WTC11 (cell line): Measurements from ENCODE around the gene GALNT2. TPM values are rescaled to one million over a fixed set of nuclear protein-coding genes. Genes with fewer than 3 reads are reported as not detected.

Experiments used
- ATAC-seq: fragments of 200-7000 bp; cut with Tn5 transposase; 2 replicates; pipeline ENCODE4 v1.10.0; 2021; ENCODE audit warnings: mild to moderate bottlenecking, moderate library complexity
- CTCF ChIA-PET: fragments of 300-600 bp; sonication (Branson Sonifier 250); formaldehyde crosslinking; loops from one replicate; lab custom pipeline; 2021; ENCODE audit warnings: antibody characterized with exemption; lab: Charles Lee
- POLR2A ChIA-PET: fragments of 350-600 bp; sonication (Branson Sonifier 250); formaldehyde crosslinking; loops from one replicate; lab custom pipeline; 2021; ENCODE audit warnings: antibody characterized with exemption; lab: Charles Lee
- DNase-seq: peaks from one replicate; pipeline ENCODE4 v3.0.0; 2021; ENCODE audit warnings: low spot score
- H3K27ac Mint-ChIP-seq: 2 replicates; pipeline ENCODE4 v1.8.0; 2021; ENCODE audit warnings: mixed read lengths
- H3K27me3 Mint-ChIP-seq: 2 replicates; pipeline ENCODE4 v1.8.0; 2021; ENCODE audit warnings: low read depth, mild to moderate bottlenecking, moderate library complexity, mixed read lengths
- H3K36me3 Mint-ChIP-seq: 2 replicates; pipeline ENCODE4 v1.8.0; 2021; ENCODE audit warnings: mixed read lengths
- H3K4me1 Mint-ChIP-seq: 2 replicates; pipeline ENCODE4 v1.8.0; 2022; ENCODE audit warnings: mixed read lengths
- H3K4me3 Mint-ChIP-seq: 2 replicates; pipeline ENCODE4 v1.8.0; 2021; ENCODE audit warnings: mild to moderate bottlenecking, moderate library complexity, mixed read lengths
- H3K9me3 Mint-ChIP-seq: 2 replicates; pipeline ENCODE4 v1.8.0; 2021; ENCODE audit warnings: mixed read lengths
- ATF3 ChIP-seq: sonication (generic); formaldehyde crosslinking; conservative IDR thresholded peaks from 2 replicates; pipeline ENCODE4 v1.8.1; 2022; ENCODE audit warnings: mild to moderate bottlenecking, missing genetic modification reagents
- ATF6 ChIP-seq: sonication (generic); formaldehyde crosslinking; IDR thresholded peaks from 2 replicates; pipeline ENCODE4 v1.8.1; 2023; ENCODE audit warnings: mild to moderate bottlenecking, missing genetic modification reagents
- CREM ChIP-seq: sonication (generic); formaldehyde crosslinking; IDR thresholded peaks from 2 replicates; pipeline ENCODE4 v1.8.1; 2022; ENCODE audit warnings: mild to moderate bottlenecking, missing genetic modification reagents, moderate library complexity
- E2F4 ChIP-seq: sonication (generic); formaldehyde crosslinking; IDR thresholded peaks from 2 replicates; pipeline ENCODE4 v1.8.1; 2022; ENCODE audit warnings: low read depth, mild to moderate bottlenecking, moderate library complexity, missing genetic modification reagents, borderline replicate concordance
- EMX1 ChIP-seq: fragments of 250-450 bp; sonication (Bioruptor Pico); IDR thresholded peaks from 2 replicates; pipeline ENCODE4 v1.8.0; 2021; ENCODE audit warnings: mild to moderate bottlenecking
- FOXK1 ChIP-seq: sonication (generic); formaldehyde crosslinking; IDR thresholded peaks from 2 replicates; pipeline ENCODE4 v1.8.0; 2022; ENCODE audit warnings: mild to moderate bottlenecking, moderate library complexity, missing genetic modification reagents
- FOXP1 ChIP-seq: sonication (generic); formaldehyde crosslinking; IDR thresholded peaks from 2 replicates; pipeline ENCODE4 v1.8.0; 2022; ENCODE audit warnings: missing genetic modification reagents, mild to moderate bottlenecking, moderate library complexity, borderline replicate concordance
- GABPB1 ChIP-seq: sonication (generic); formaldehyde crosslinking; IDR thresholded peaks from 2 replicates; pipeline ENCODE4 v1.8.1; 2023; ENCODE audit warnings: mild to moderate bottlenecking, missing genetic modification reagents
- GRHL2 ChIP-seq: fragments of 250-450 bp; sonication (Bioruptor Pico); IDR thresholded peaks from 2 replicates; pipeline ENCODE4 v1.8.0; 2022; ENCODE audit warnings: mild to moderate bottlenecking, moderate library complexity; ENCODE audit not compliant: insufficient replicate concordance, severe bottlenecking
- JUN ChIP-seq: sonication (generic); formaldehyde crosslinking; IDR thresholded peaks from 2 replicates; pipeline ENCODE4 v1.8.0; 2023; ENCODE audit warnings: mild to moderate bottlenecking, missing genetic modification reagents
- KAT7 ChIP-seq: sonication (generic); formaldehyde crosslinking; IDR thresholded peaks from 2 replicates; pipeline ENCODE4 v1.8.1; 2023; ENCODE audit warnings: missing genetic modification reagents, mild to moderate bottlenecking, borderline replicate concordance
- MAX ChIP-seq: sonication (generic); formaldehyde crosslinking; IDR thresholded peaks from 2 replicates; pipeline ENCODE4 v1.8.0; 2022; ENCODE audit warnings: mild to moderate bottlenecking, missing genetic modification reagents
- MXD4 ChIP-seq: fragments of 250-450 bp; sonication (Bioruptor Pico); IDR thresholded peaks from 2 replicates; pipeline ENCODE4 v1.8.0; 2021; ENCODE audit warnings: mild to moderate bottlenecking, moderate library complexity, borderline replicate concordance
- NFATC4 ChIP-seq: fragments of 250-450 bp; sonication (Bioruptor Pico); IDR thresholded peaks from 2 replicates; pipeline ENCODE4 v1.9.0; 2021; ENCODE audit warnings: mild to moderate bottlenecking
- NFYB ChIP-seq: sonication (generic); formaldehyde crosslinking; conservative IDR thresholded peaks from 2 replicates; pipeline ENCODE4 v1.8.0; 2022; ENCODE audit warnings: low read depth, missing genetic modification reagents
- NR1H2 ChIP-seq: sonication (generic); formaldehyde crosslinking; IDR thresholded peaks from 2 replicates; pipeline ENCODE4 v1.9.0; 2021; ENCODE audit warnings: mild to moderate bottlenecking, moderate library complexity, missing genetic modification reagents
- OVOL2 ChIP-seq: fragments of 250-450 bp; sonication (Bioruptor Pico); IDR thresholded peaks from 2 replicates; pipeline ENCODE4 v1.9.0; 2021; ENCODE audit warnings: mild to moderate bottlenecking, borderline replicate concordance
- PREB ChIP-seq: sonication (generic); formaldehyde crosslinking; IDR thresholded peaks from 2 replicates; pipeline ENCODE4 v1.8.1; 2022; ENCODE audit warnings: mild to moderate bottlenecking, missing genetic modification reagents, moderate library complexity, borderline replicate concordance
- RELA ChIP-seq: sonication (generic); formaldehyde crosslinking; IDR thresholded peaks from 2 replicates; pipeline ENCODE4 v1.8.1; 2022; ENCODE audit warnings: missing genetic modification reagents, mild to moderate bottlenecking, borderline replicate concordance
- SOX15 ChIP-seq: fragments of 250-450 bp; sonication (Bioruptor Pico); IDR thresholded peaks from 2 replicates; pipeline ENCODE4 v1.9.0; 2021; ENCODE audit warnings: mild to moderate bottlenecking
- SP1 ChIP-seq: sonication (generic); formaldehyde crosslinking; conservative IDR thresholded peaks from 2 replicates; pipeline ENCODE4 v1.8.1; 2022; ENCODE audit warnings: missing genetic modification reagents
- TEAD1 ChIP-seq: sonication (generic); formaldehyde crosslinking; IDR thresholded peaks from 2 replicates; pipeline ENCODE4 v1.8.0; 2022; ENCODE audit warnings: mild to moderate bottlenecking, missing genetic modification reagents
- ZNF121 ChIP-seq: sonication (generic); formaldehyde crosslinking; IDR thresholded peaks from 2 replicates; pipeline ENCODE4 v1.8.0; 2023; ENCODE audit warnings: missing genetic modification reagents
- ZNF232 ChIP-seq: sonication (generic); formaldehyde crosslinking; IDR thresholded peaks from 2 replicates; pipeline ENCODE4 v1.8.0; 2022; ENCODE audit warnings: mild to moderate bottlenecking, missing genetic modification reagents
- ZNF532 ChIP-seq: fragments of 250-450 bp; sonication (Bioruptor Pico); IDR thresholded peaks from 2 replicates; pipeline ENCODE4 v1.9.0; 2021; ENCODE audit warnings: mild to moderate bottlenecking, borderline replicate concordance
- total RNA-seq: library from RNA; stranded (reverse); gene quantifications from 3 replicates; pipeline ENCODE4 v1.2.3, GENCODE V29; 2021

GALNT2 gene
- total RNA-seq, 1 experiment from 2014 or later, result 74.8 TPM

- TF ChIP-seq ATF6 (CRISPR knock-in tag) (no peak), GRHL2 (no peak), FOXP1 (CRISPR knock-in tag) (no peak), ZNF121 (CRISPR knock-in tag) (no peak), GABPB1 (CRISPR knock-in tag) (no peak), CREM (CRISPR knock-in tag) (0 out of 2 replicates have a peak, but pooled peaks have one; percentile 56), JUN (CRISPR knock-in tag) (no peak), SOX15 (no peak), SP1 (CRISPR knock-in tag) (peak; percentile 65), KAT7 (CRISPR knock-in tag) (0 out of 2 replicates have a peak, but pooled peaks have one; percentile 38), EMX1 (no peak), FOXK1 (CRISPR knock-in tag) (no peak; the same call in 1 of the 2 replicates), TEAD1 (CRISPR knock-in tag) (0 out of 2 replicates have a peak, but pooled peaks have one; percentile 20), OVOL2 (no peak), MAX (CRISPR knock-in tag) (peak; percentile 43; the same call in 1 of the 2 replicates), RELA (no peak), MXD4 (no peak), E2F4 (CRISPR knock-in tag) (no peak), NR1H2 (CRISPR knock-in tag) (no peak), NFYB (peak; percentile 47; the same call in 1 of the 2 replicates), NFATC4 (CRISPR knock-in tag) (no peak), PREB (CRISPR knock-in tag) (no peak)
- TF ChIP-seq, all 79 proteins: peak for 12
Observed at GRCh38 chr1:230066466-230067404, at the start of gene GALNT2 (continued).

- no peak overlapping the region for H3K27ac Mint-ChIP-seq
- H3K36me3 Mint-ChIP-seq, result no peaks in the 10 kb centered on the region
- peaks cover 32% of the 10 kb centered on the region for H3K4me1 Mint-ChIP-seq
- DNase-seq (no peak), ATAC-seq (no peak)
- ChIA-PET CTCF (no interaction called here), POLR2A (no interaction called here)
- H3K4me3 Mint-ChIP-seq, result no peak overlapping the region
- H3K27me3 Mint-ChIP-seq, result peaks cover 2% of the 10 kb centered on the region
- H3K9me3 Mint-ChIP-seq, result peaks cover 12% of the 10 kb centered on the region
- TF ChIP-seq SOX15, result no peak
- no peak for TF ChIP-seq ZNF532 (CRISPR knock-in tag)
- no peak for TF ChIP-seq GRHL2
- TF ChIP-seq ATF3 (CRISPR knock-in tag), result no peak
- no peak for TF ChIP-seq ZNF232 (CRISPR knock-in tag)
Observed at GRCh38 chr1:230020451-230020850, 46.6 kb upstream of the GALNT2 start.
